ENCODE results near the gene ATP8A1. TPM values are rescaled to one million over a fixed set of nuclear protein-coding genes. Genes with fewer than 3 reads are reported as not detected.
A peak's percentile ranks its signal among the peaks of the same experiment; 100 is the strongest.

Gene ATP8A1
- total and polyA plus RNA-seq, 2 of the 8 experiments (the other 6 are each of a cell fraction or from before 2014, with no cell fraction given), result 3.7 to 14.9 TPM

DNA sequence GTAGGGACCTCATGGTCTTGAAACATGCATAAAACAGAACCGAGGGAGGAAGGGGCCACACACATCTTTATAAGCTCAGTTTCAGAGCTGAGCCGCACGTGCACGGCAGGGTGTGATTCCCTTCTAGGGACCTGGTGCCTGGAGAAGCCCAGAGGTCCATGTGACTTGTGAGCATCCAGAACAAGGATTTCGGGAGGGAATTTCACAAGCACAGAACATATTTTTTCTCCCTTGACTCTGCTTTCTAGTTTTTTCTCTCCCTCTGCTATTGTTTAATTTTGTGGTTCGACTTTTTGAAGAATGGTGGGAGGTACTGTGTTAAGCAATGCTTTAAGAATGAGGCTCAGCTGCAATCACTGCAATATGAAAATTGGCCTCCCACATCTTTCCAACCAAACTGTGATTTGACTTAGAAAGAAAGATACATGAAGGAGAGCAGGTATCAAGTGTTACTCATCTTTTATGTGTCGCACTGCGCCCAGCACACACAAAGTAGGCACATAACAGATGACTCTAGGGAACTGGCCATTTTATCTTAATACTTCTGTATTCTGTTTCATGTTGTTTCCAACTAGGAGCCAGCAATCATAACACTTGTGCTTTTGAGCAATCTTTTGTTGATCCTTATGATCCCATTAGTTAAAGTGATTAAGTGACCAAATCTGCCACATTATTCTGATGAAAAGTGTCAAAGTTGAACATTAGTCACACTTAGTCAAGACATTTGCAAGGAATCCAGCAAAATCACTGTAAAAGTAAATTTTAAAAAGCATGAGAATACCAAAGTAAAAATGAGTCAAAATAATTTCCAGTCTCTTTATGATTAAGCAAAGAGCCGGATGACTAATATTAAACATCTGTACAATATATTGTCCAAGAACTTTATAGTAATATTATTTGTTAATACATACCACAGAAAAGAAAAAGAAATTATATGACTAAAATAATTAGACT is 173.2 kb downstream of the ATP8A1 start:
- H3K9ac ChIP-seq (replicated peaks in 1 of 4; ENCODE audit: extremely low read depth in 1 of 4, low read depth in 3 of 4, low read length in 3 of 4), result no peak overlapping the region
- no peak overlapping the region for H3K4me3 ChIP-seq (ENCODE audit: extremely low read depth in 1 of 4, insufficient read depth in 2 of 4, low read depth in 3 of 4, low read length in 4 of 4)
- H3K4ac ChIP-seq (replicated peaks; ENCODE audit: insufficient read length, low read depth, low read length), result peak overlapping the region; percentile 70
- no peak overlapping the region for H2AFZ ChIP-seq (ENCODE audit: low read length)
- peaks cover under 1 to 29% (median 8%) of the 10 kb centered on the region in 4 experiments; a peak in 6 of 7 replicates for H3K4me1 ChIP-seq (replicated peaks in 1 of 4; ENCODE audit: control insufficient read depth in 3 of 4, insufficient read depth in 4 of 4, low read length in 3 of 4)
- no peak overlapping the region for H4K8ac ChIP-seq (ENCODE audit: extremely low read depth, insufficient read depth, low read length)
- FAIRE-seq (no peak), DNase-seq (ENCODE audit: low read depth in 1 of 2, low spot score in 2 of 2) (no peak)
- no peaks in the 10 kb centered on the region for H3K36me3 ChIP-seq (ENCODE audit: control insufficient read depth in 2 of 4, insufficient read depth in 4 of 4, low read length in 3 of 4)
- H3K56ac ChIP-seq (replicated peaks; ENCODE audit: insufficient read length, low read depth, low read length), result no peak overlapping the region
- H3K18ac ChIP-seq (ENCODE audit: extremely low read depth, low read length), result peak overlapping the region; percentile 53
- peak overlapping the region; percentile 82 for H4K91ac ChIP-seq (replicated peaks; ENCODE audit: insufficient read length, low read length)
- H2AK5ac ChIP-seq (ENCODE audit: low read depth, low read length), result peak overlapping the region; percentile 89; the same call in 1 of the 2 replicates
- no peak overlapping the region for H3K4me2 ChIP-seq (ENCODE audit: insufficient read depth in 1 of 2, low read depth in 2 of 2, low read length in 2 of 2)
- H2BK12ac ChIP-seq (ENCODE audit: low read depth, low read length), result peak overlapping the region; percentile 72
- H2BK5ac ChIP-seq (ENCODE audit: low read depth, low read length), result peak overlapping the region; percentile 84; the same call in 1 of the 2 replicates
- WGBS, 2 experiments (ENCODE audit: extremely low coverage in 1 of 2, insufficient coverage in 1 of 2, insufficient read length in 1 of 2, insufficient replicate concordance in 2 of 2, low coverage in 1 of 2, low lambda C conversion rate in 2 of 2, missing lambda C conversion rate in 1 of 2), result 78% methylated on average over 9 of the region's 9 CpGs; no CpG with 5 or more reads in 1 of the 2 experiments
- peak overlapping the region; percentile 33 for H2BK120ac ChIP-seq (replicated peaks; ENCODE audit: low read depth, low read length)
- no peaks in the 10 kb centered on the region for H3K79me1 ChIP-seq (ENCODE audit: low read depth, low read length)
- peak overlapping the region; percentile 18 for H4K5ac ChIP-seq (ENCODE audit: insufficient read length, low read depth, low read length)
- H4K20me1 ChIP-seq (replicated peaks in 1 of 2; ENCODE audit: control insufficient read depth in 1 of 2, insufficient read depth in 2 of 2, low read length in 2 of 2), result no peaks in the 10 kb centered on the region
- peak overlapping the region; percentile 92 for H2BK20ac ChIP-seq (ENCODE audit: low read length)
- H3K9me3 ChIP-seq (ENCODE audit: insufficient read depth in 2 of 2, low read depth in 1 of 2, low read length in 1 of 2), result no peaks in the 10 kb centered on the region
- no peaks in the 10 kb centered on the region for H3K23me2 ChIP-seq (ENCODE audit: low read depth, low read length)
- ChIA-PET POLR2A (ENCODE audit: partially characterized antibody) (no interaction called here), CTCF (ENCODE audit: partially characterized antibody) (interaction anchor here (0.6 to 1.0 kb wide), 2 partner anchors 46 to 437 kb away, joined by 4 read pairs; no protein-coding TSS in a partner anchor)
- no peak for TF ChIP-seq CREB1 (IDR thresholded peaks at IDR 0.05)
- TF ChIP-seq, protein P1, sequence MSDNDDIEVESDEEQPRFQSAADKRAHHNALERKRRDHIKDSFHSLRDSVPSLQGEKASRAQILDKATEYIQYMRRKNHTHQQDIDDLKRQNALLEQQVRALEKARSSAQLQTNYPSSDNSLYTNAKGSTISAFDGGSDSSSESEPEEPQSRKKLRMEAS (IDR thresholded peaks at IDR 0.05), result 0 out of 2 replicates have a peak, but pooled peaks have one; percentile 19
- TF ChIP-seq TAF1 (IDR thresholded peaks at IDR 0.05; ENCODE audit: low read depth, low read length), result no peak
- TF ChIP-seq, protein P2, sequence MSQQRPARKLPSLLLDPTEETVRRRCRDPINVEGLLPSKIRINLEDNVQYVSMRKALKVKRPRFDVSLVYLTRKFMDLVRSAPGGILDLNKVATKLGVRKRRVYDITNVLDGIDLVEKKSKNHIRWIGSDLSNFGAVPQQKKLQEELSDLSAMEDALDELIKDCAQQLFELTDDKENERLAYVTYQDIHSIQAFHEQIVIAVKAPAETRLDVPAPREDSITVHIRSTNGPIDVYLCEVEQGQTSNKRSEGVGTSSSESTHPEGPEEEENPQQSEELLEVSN (IDR thresholded peaks at IDR 0.05), result 0 out of 2 replicates have a peak, but pooled peaks have one; percentile 17
- TF ChIP-seq RXRA (IDR thresholded peaks at IDR 0.05; ENCODE audit: insufficient read depth, low read depth, low read length), result no peak
- TF ChIP-seq CBX8 (IDR thresholded peaks at IDR 0.05; ENCODE audit: borderline replicate concordance, low read depth, low read length), result no peak
- TF ChIP-seq RFX5 (IDR thresholded peaks at IDR 0.05; ENCODE audit: borderline replicate concordance, low read depth, low read length), result no peak
- H3K27me3 ChIP-seq (replicated peaks in 1 of 4; ENCODE audit: control insufficient read depth in 3 of 4, extremely low read depth in 1 of 4, insufficient read depth in 3 of 4, low read length in 3 of 4), result no peaks in the 10 kb centered on the region
- H3K79me2 ChIP-seq (ENCODE audit: control insufficient read depth in 1 of 2, insufficient read depth in 2 of 2, low read length in 2 of 2), result no peaks in the 10 kb centered on the region
- H3K27ac ChIP-seq (ENCODE audit: low read depth, low read length), result no peak overlapping the region
- H3K14ac ChIP-seq (ENCODE audit: insufficient read length), result no peak overlapping the region
- H2BK15ac ChIP-seq (ENCODE audit: low read length), result peak overlapping the region; percentile 16; the same call in 1 of the 2 replicates
- H3K23ac ChIP-seq (ENCODE audit: insufficient read length), result no peak overlapping the region
